Mesenchymal stem cell (in vitro differentiated cells and primary cell): Measurements from ENCODE around the gene ARL2. TPM values are rescaled to one million over a fixed set of nuclear protein-coding genes. Genes with fewer than 3 reads are reported as not detected.

ENCODE experiments used
- small RNA-seq: library from polyadenylated mRNA; stranded (forward); fragments of <200 nt; extraction: miRNeasy Mini kit (QIAGEN cat#:217004); gene quantifications from one replicate; pipeline ENCODE3, GENCODE V24; 2013; ENCODE audit warnings: low read depth

Gene ARL2

Small RNA genes within 50 kb of the gene (small RNA-seq; reads per million reads assigned to genes)
- gene MIR6879: not detected
- gene SNX15: not detected
